NCI-H1092 treated with DMSO at 0.1 percent for 48 hours (cell line): ENCODE results near the gene LIME1.

Experiments
- DNase-seq: peaks from one replicate; lab custom pipeline; 2025; lab: John Stamatoyannopoulos, UW

Gene LIME1

DNA sequence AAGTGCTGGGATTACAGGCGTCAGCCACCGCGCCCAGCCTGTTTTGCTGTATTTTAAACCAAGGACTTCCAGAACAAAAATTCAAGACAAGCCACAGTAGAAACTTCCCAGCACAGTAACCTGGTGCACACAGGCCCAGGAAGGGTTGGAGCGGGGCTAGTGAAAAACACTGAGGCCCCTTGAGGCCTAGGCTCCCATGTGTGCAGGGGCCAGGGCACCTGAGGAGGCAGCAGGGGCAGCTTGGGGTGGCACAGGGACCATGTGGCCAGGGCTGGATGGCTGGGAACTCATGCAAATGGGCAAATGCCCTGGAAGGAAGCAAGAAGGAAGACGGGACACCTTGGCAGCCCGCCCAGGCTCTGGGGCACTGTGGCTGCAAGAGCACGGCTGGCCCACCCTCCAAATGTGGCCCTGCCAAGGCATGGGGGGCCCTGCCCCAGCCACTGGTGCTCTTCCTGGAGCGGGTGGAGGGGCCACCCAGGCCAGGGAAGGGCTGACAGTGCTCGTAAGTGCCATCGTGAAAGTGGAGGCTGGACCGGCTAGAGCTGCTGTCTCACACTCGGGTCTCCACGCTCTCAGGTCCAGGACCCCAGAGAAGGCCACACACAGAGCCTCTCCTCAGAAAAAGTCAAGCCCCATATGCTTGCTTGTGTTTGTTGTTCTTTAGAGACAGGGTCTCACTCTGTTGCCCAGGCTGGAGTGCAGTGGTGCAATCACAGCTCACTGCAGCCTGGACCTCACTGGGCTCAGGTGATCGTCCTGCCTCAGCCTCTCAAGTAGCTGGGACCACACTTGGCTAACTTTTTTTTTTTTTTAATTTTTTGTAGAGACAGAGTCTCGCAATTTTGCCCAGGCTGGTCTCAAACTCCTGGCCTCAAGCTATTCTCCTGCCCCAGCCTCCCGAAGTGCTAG lies 13.4 kb downstream of the LIME1 start:
- DNase-seq: no peak

DNA sequence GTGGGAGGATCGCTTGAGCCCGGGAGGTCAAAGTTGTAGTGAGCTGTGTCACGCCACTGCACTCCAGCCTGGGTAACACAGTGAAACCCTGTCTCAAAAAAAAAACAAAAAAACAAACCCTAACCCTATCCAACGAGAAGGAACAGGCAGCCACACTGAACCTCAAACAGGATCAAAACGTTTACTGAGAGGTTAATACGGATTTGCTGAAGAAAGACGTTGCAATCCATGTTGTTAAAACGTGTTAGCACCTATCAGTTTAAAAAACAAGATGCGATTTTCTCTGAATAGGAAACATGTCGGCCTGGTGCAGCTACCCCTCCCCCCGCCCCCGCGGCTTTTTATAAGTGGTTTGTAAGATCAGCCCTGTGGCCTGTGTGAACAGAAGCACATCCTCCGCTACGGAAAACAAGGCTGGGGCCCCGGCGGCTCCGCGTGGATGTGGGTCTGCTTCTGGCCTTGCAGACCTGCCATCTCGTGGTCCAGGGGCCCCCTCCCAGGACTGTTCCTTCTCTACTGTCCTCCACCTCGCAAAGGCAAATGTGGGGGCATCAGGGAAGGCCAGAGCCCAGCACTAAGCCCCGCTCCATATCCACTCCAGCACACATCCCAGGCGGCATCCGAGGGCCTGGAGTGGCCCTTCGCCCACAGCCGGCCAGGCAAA lies 14.5 kb downstream of the LIME1 start:
- DNase-seq: no peak

DNA sequence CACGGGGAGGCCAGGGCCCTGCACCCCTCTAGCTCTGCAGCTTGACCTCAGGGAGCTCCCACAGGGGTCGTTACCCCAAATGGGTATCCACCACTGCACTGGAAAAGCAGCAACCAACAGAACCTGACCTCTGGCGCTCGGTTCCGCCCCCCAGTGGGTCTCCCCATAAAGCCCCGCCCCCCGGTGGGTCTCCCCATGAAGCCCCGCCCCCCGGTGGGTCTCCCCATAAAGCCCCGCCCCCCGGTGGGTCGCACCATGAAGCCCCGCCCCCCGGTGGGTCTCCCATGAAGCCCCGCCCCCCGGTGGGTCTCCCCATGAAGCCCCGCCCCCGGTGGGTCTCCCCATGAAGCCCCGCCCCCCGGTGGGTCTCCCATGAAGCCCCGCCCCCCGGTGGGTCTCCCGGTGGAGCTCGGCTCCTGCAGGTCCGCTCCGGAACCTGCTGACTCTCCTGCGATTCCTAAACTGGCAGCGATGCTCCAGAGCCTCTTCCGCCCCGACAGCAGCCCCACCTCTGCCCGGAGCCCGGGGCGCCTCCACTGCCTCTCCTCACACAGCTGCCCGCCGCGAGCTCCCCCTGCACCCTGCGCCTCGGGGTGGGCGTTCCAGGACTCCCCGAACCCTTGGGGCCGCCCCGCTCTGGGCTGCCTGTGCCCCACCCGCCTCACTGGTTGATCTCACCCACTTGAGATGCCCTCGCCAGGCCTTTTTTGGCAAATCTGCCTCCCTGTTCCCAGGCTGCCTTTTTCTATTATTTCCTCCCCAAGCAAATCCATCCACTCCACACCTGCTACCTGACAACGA lies 15.2 kb downstream of the LIME1 start:
- no peak for DNase-seq

DNA sequence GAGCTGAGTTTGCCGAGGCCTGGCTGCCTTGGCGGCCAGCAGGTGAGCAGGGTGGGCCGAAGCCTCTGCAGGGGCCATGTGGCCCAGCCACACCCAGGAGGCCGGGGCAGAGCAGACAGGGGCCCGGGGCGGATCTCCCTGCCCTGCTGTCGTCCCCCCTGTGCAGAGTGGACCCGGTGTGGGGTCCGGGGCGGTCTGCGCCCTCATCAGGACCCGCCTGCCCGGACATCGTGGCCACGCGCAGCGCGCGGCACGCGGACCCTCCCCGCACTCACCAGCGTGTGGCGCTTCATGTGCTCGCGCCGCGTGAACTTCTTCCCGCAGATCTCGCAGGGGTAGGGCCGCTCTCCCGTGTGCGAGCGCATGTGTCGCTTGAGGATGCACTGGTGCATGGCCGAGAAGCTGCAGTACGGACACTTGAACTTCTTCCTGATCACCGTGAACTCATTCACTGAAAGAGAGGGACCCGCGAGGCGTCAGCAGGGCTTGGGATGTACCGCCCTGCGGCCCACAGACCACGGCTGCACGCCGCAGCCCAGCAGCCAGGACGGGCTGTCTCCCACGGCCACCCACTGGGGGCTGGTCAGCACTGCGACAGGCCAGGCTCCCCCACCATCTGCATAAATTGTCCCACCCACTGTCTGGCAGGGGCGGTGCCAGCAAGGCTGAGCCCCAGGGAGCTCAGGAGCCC lies 16.1 kb downstream of the LIME1 start:
- no peak for DNase-seq

DNA sequence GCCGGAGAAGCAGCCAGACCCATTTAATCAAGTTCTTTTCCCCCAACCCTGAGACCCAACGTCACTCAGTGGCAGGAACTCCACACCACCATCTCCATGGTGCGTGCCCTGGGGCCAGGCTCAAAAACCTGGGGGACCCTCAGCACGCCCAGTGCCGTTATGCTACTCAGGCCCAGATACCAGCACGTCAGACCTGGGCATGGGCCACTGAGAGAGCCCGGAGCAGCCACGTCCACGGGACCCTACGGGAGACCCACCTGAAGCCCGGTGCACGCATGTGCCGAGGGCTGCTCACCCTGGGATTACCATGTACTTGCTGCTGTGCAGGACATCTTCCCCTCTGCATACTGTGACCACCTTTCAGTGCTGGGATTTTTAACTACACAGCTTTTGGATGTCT lies 16.9 kb downstream of the LIME1 start:
- DNase-seq: no peak

DNA sequence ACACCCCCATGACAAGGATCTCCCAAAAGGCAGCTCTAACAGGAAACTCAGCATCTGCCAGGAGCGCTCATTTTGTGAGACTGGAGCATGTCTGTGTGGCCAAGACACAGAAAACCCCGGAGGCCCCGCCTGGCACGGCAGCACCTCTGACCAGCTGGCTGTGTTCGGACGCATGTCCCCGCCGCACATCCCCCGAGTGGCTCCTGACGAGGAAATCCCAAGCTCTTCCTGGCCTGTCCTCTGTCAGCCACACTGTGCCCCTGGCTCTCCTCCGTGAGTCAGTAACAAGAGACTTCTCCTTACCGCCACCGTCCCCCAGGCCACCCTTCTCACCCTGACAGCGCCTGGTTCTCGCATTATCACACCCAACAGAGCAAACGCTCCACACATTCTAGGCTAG lies 17.5 kb downstream of the LIME1 start:
- DNase-seq: no peak

DNA sequence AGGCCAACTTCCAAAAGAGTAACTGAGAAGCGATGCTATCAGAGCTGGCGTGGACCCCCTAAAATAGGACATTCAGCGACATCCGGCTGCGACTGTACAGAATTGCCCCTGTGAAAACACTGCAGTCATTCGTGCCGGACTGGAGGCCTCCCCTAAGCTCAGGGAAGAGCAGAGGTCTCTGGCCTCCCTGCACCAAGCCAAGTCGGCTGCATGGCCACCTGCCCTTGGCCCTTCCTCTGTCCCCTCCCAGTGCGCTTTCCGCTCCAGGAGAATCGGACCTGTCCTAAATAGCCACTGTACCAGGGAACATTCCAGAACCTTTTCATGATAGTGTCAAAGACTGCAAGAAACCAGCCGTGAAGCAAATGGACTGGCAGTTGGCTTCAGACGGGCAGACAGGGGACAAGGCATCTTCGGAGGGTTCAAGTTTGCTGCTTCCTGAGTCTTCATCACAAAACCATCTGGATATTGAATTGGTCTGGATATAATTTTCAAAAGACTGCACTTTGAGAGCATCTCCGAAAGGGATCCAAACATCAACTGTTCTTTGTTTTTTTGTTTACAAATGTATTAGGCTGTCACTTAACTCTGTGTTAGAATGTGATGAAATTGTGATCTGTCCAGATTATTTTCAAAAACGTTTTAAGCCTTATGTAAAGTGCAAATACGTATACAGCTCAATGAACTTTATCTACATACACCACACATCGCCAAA lies 19.6 kb downstream of the LIME1 start:
- DNase-seq: no peak

DNA sequence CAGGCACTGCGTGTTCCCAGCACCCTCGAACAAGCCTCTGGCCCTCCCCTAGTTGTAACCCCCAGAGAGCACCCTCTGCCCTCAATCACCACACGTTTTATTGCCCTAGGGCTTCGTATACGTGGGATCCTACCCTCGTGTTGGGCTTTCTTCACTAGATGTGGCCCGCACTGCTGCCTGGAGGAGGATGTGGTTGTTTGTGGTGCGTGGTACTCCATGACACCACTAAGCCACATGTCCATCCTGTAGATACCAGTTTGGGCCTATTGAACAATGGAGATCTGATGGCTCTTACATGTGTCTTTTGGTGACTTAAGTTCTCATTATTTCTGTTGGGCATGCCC lies 20.2 kb downstream of the LIME1 start:
- DNase-seq: no peak

DNA sequence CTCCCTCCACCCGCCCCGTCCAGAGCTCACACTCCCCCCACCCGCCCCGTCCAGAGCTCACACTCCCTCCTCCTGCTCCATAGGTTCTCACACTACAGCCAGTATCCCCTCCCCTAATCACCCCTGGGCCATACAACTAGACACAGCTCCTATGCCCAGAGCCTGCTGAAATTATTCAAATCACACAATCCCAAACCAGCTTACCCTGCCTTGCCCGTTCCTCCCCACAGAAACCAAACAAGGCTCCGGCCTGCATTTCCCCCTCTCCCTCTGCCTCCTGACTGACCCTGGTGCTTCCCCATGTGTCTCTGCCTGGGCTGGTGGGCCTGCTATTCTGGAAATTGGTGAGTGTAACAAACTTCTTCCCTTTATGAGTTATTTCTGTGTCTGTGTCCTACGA lies 21.7 kb downstream of the LIME1 start:
- DNase-seq: no peak

DNA sequence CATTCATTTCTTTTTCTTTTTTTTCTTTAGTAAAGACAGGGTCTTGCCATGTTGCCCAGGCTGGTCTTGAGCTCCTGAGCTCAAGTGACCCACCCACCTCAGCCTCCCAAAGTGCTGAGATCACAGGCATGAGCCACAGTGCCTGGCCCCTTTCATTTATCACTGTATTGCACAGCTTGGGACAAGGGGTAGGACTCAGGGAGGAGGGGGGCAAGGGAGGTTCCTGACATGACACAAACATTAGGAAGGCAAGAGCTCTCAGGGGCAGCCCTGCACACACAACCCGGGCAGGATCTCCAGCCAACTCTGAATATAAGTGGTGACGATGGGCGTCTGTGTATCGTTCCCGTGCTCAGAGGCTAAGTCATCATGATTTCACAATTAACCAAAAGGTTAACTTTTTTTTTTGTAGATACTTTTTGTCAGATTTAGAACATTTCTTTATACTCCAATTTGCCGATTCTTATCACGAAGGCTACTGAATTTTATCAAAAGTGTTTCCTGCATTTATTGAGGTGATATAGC lies 23.0 kb downstream of the LIME1 start:
- DNase-seq: no peak

DNA sequence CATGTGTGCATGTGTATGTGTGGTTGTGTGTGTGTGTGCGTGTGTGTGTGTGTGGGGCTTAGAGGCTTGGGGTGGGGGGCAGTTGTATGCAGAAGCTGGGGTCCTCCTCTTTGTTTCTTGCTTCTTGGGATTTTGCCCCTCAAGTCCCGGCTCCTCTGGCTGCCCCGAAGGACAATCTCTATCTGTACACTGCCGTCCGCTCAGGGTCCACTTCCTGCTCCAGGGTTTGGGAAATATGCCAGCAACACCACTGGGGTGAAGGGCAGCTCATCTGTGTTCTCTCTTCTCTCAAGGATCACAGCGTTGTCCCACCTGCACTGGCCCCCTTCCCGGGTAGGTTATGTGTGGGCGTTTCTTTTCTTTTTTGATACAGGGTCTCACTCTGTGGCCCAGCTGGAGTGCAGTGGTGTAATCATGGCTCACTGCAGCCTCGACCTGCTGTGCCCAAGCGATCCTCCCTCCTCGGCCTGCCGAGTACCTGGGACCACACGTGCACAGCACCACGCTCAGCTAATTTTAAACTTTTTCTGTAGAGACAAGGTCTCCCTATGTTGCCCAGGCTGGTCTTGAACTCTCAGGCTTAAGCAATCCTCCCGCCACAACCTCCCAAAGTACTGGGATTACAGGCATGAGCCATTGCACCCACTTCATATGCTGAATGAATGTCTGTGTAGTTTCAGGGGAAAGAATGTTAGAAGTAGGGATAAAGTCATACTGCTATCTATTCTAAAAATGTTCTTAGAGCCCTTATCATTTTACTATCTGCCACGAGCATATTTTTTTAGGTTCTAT lies 28.8 kb downstream of the LIME1 start:
- DNase-seq: no peak

DNA sequence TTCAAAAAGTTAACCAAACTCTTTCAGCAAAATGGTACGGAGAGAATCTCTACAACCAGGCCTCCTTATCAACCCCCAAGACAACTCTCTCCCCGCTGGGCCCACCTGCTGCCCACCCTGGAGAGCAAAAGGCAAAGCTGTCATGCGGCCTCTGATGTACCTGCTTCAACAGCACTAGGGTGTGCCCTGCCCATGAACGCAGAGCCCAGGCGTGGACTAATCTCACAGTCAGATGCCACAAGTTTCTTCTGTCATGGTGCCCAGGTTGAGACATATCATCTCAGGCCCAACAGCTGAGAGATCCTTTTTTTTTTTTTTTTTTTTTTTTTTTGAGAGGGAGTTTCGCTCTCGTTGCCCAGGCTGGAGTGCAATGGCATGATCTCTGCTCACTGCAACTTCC lies 29.4 kb downstream of the LIME1 start:
- no peak for DNase-seq

DNA sequence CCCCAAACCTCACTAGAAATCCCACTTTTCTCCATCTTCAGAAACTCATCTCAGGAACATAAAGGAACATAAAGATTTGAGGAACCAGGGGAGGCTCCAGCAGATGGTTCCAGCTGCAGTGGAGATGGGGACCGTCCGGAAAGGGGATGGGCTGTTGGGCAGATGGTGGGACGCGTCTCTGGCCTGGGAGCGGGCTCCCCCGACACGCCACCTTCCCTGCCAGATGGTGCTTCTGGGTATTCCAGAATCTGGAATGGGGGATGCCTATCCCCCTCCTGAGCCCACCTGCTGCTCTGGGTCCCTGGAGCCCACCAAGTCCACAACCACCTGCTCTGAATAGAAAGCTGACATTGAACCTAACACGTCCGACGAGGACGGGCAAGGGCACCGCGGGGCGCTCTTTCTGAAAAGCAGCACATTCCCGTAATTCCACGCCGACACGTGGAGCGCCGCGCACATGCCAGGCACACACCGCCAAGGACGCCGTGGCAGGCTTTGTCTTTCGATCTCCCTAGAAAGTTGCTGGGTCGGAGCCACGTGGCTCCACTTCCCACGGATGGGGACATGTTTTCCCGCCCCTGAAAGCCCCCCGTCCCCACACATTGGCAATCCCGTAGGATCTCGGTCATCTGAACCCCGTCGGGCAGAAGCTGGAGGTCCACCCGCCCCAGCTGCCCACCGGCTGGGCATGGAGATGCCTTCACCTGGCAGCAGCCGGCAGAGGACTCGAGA lies 30.4 kb downstream of the LIME1 start:
- DNase-seq: no peak

DNA sequence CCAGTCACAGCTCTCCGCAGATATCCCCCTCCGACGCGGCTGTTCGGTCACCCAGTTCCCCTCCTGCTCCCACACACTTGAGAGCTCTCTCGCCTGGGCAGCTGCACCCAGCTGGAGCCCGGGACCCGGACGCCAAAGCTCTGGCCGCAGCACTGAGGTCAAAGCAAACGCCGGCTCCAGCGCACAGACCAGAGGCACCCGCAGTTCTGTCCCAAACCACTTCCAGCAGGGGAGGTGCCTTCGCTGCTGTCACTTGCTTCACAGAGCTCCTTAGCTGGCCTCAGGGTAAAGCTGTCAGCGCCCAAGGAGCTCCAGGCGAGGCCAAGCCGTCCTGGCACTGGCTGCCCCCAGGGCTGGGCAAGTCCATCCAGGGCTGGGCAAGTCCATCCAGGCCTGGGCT lies 31.0 kb downstream of the LIME1 start:
- DNase-seq: no peak

DNA sequence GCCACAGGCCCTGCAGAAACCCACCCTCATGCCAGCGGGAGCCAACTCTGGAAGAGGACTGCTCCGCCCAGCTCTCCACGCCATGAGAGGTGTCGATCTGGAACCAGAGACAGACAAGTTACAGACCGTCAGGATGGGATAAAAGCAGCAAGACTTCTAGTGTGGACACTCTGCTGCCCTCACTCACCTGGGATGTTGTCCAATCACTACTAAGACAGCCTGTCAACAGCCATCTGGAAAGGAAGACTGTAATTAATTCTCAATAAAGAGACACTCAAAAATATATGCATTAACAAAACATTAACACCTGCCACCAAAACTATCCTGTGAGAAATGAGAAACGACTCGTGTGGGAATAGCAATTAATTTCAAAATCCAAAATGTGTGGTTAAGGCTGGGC lies 31.4 kb downstream of the LIME1 start:
- DNase-seq: no peak

DNA sequence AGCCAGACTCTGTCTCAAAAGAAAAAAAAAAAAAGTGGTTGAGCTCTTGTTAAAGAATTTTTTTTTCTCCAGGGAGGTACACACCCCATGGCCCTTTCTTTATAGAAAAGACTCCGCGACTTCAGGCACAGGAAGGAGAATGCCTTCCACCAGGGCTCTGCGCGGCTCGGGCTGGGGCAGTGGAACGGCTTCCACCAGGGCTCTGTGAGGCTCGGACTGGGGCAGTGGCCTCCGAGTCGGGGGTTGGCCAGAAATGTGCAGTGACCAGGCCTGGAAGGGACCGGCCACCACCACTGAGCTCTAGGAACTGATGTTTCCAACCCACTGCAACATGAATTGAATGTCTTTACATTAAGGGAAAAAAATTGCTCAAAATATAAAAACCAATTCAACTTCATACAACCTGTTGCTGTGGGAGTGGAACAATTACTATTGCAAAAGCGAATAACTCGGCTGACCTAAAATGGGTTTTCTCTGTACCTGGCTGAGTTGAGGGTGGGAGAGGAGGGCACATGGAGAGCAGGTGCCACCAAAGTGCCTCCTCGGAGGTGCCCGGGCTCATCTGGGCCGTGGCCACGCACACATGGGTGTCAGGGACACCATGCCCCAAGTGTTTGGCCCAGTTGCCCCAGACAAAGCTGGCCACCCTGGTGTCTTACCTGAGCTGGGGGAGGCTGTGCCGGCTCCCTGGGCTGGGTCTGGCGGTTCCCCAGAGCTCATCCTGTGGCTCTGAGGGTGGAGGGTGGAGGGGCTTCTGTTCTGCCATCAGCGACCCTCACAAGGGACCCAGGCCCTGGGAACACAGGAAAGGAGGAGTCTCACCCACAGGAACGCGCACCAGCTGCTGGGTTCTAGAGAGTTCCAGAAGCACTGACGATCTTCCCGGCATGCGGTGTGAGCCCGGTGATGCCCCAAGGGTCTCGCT lies 32.4 kb downstream of the LIME1 start:
- no peak for DNase-seq

DNA sequence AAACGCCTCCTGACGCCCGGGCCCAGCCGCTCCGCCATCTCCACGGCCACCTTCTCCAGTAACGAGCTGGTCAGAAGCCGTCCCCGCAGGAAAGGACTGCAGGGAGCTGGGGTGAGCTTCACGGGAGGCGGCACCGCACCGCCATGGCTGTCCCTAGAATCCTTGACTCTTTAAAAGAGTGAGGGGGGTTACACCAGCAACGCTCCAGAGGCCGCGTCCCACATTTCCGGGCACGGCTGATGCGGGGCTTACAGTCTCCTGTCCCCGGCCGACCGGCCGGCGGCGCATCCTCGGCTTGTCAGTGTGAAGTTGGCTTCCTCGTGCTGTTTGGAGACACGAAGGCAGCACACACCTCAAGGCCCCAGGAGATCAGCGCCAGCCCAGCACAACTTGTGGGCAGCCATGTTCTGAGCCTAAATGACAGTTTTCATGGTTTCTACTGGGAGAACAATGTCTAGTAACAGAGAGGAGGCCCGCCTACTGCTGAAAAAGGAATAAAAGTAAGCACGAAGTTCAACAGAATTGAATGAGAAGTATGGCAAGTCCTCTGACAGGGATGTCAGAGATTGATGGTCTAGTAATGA lies 33.5 kb downstream of the LIME1 start:
- no peak for DNase-seq

DNA sequence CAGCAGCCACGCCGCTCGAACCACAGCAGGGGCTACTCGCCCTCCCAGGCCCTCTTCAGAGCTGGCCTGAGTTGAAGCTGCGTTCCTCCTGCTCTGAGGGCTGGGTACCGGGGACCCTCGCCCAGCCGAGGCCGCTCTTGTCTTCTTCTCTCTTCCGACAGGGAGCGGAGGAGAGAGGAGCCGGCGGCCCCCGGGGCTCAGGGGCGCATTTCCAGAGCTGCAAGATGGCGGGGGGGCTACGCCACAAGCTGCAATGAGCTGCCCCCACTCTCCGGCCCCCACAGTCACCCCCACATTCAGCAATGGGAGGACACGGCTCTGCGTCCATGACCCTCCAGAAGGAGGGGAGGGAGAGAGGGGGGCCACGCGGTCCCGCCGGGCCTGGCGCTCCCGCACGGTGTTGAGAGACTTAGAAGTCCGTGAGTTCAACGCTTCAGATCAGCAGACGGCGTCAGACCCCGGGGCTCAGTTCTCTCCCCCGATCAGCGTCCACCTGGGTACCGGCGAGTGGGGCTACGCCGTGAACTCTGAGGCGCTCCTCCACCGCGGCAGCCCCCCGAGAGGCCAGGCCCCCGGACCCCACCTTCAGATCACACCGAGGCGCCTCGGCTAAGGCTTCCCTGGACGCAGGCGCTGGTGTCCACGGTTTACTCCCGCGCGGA lies 34.7 kb downstream of the LIME1 start:
- no peak for DNase-seq
